Mesodermal cell (in vitro differentiated cells): Measurements from ENCODE around the gene KRTAP19-4.

Experiments used
- H3K27ac ChIP-seq: 2 replicates; pipeline ENCODE4 v1.7.0; 2013; ENCODE audit warnings: mild to moderate bottlenecking, low read depth, low read length, moderate library complexity; ENCODE audit not compliant: severe bottlenecking
- H3K36me3 ChIP-seq: 2 replicates; pipeline ENCODE4 v1.7.1; 2013; ENCODE audit warnings: mild to moderate bottlenecking, low read length, moderate library complexity; ENCODE audit not compliant: control insufficient read depth, insufficient read depth
- H3K4me1 ChIP-seq: one replicate; pipeline ENCODE4 v1.7.1; 2013; ENCODE audit warnings: mild to moderate bottlenecking, low read length; ENCODE audit not compliant: insufficient read depth, control insufficient read depth, poor library complexity, severe bottlenecking
- H3K4me3 ChIP-seq: 2 replicates; pipeline ENCODE4 v1.7.0; 2013; ENCODE audit warnings: low read length, control low read depth, mild to moderate bottlenecking; ENCODE audit not compliant: insufficient read depth, poor library complexity, severe bottlenecking; ENCODE audit errors: extremely low read depth
- H3K9me3 ChIP-seq: 2 replicates; pipeline ENCODE4 v1.7.1; 2013; ENCODE audit warnings: mild to moderate bottlenecking, low read length, moderate library complexity; ENCODE audit not compliant: control insufficient read depth
- WGBS, 2 experiments: methylation state at CpG; one replicate each; pipeline ENCODE4 v1.1.5; 2013; ENCODE audit warnings: missing lambda C conversion rate in 2 of 2; ENCODE audit not compliant: insufficient coverage in 2 of 2; 5-methylcytosine and 5-hydroxymethylcytosine counted together

Gene KRTAP19-4

GRCh38 chr21:30479259-30479658 is 17.7 kb downstream of the KRTAP19-4 start:
- WGBS, 2 experiments: 100% methylated on average over 2 to 3 of the region's 4 CpGs
- no peak overlapping the region for H3K27ac ChIP-seq

GRCh38 chr21:30478004-30478403 is 19.0 kb downstream of the KRTAP19-4 start:
- Histone ChIP-seq H3K4me3 (no peak overlapping the region), H3K9me3 (no peaks in the 10 kb centered on the region), H3K4me1 (no peaks in the 10 kb centered on the region), H3K27ac (no peak overlapping the region), H3K36me3 (no peaks in the 10 kb centered on the region)
- 57 to 68% methylated on average over 3 of the region's 3 CpGs for WGBS, 2 experiments

More at GRCh38 chr21:30479259-30479658, 17.7 kb downstream of the KRTAP19-4 start:
- Histone ChIP-seq H3K36me3 (no peaks in the 10 kb centered on the region), H3K4me3 (no peak overlapping the region), H3K4me1 (no peaks in the 10 kb centered on the region), H3K9me3 (no peaks in the 10 kb centered on the region)

GRCh38 chr21:30468900-30469714 is 27.9 kb downstream of the KRTAP19-4 start:
- no CpG with 5 or more reads among the region's 6 CpGs for WGBS, 2 experiments

GRCh38 chr21:30463713-30464112 is 33.3 kb downstream of the KRTAP19-4 start:
- no peaks in the 10 kb centered on the region for H3K9me3 ChIP-seq
- H3K36me3 ChIP-seq: no peaks in the 10 kb centered on the region
- no peak overlapping the region for H3K4me3 ChIP-seq
- no peaks in the 10 kb centered on the region for H3K4me1 ChIP-seq
- no peak overlapping the region for H3K27ac ChIP-seq
- WGBS, 2 experiments: no CpG with 5 or more reads among the region's 3 CpGs

More at GRCh38 chr21:30468900-30469714, 27.9 kb downstream of the KRTAP19-4 start:
- no peak overlapping the region for H3K4me3 ChIP-seq
- H3K27ac ChIP-seq: no peak overlapping the region
- no peaks in the 10 kb centered on the region for H3K9me3 ChIP-seq
- no peaks in the 10 kb centered on the region for H3K36me3 ChIP-seq
- H3K4me1 ChIP-seq: no peaks in the 10 kb centered on the region

- Histone ChIP-seq H3K4me3 (no peak overlapping the region), H3K36me3 (no peaks in the 10 kb centered on the region), H3K9me3 (no peaks in the 10 kb centered on the region), H3K4me1 (no peaks in the 10 kb centered on the region), H3K27ac (no peak overlapping the region)
- WGBS, 2 experiments: no CpG with 5 or more reads among the region's 3 CpGs
Observed at GRCh38 chr21:30448514-30448913, 48.5 kb downstream of the KRTAP19-4 start.

- Histone ChIP-seq H3K36me3 (no peaks in the 10 kb centered on the region), H3K4me1 (no peaks in the 10 kb centered on the region), H3K27ac (no peak overlapping the region), H3K9me3 (no peaks in the 10 kb centered on the region), H3K4me3 (no peak overlapping the region)
- 75 to 81% methylated on average over 3 of the region's 4 CpGs for WGBS, 2 experiments
Observed at GRCh38 chr21:30447056-30447455, 49.9 kb downstream of the KRTAP19-4 start.
